Measurements from ENCODE around the gene CBX1. TPM values are rescaled to one million over a fixed set of nuclear protein-coding genes. Genes with fewer than 3 reads are reported as not detected.

CBX1 gene
- total and polyA plus RNA-seq, 10 of the 15 experiments (the other 5 are each of a cell fraction or from before 2014, with no cell fraction given): 11.8 to 99.2 (median 43.5) TPM

GRCh38 chr17:48074322-48075081, 26.8 kb downstream of the CBX1 start (continued):
- TF ChIP-seq, protein P1, sequence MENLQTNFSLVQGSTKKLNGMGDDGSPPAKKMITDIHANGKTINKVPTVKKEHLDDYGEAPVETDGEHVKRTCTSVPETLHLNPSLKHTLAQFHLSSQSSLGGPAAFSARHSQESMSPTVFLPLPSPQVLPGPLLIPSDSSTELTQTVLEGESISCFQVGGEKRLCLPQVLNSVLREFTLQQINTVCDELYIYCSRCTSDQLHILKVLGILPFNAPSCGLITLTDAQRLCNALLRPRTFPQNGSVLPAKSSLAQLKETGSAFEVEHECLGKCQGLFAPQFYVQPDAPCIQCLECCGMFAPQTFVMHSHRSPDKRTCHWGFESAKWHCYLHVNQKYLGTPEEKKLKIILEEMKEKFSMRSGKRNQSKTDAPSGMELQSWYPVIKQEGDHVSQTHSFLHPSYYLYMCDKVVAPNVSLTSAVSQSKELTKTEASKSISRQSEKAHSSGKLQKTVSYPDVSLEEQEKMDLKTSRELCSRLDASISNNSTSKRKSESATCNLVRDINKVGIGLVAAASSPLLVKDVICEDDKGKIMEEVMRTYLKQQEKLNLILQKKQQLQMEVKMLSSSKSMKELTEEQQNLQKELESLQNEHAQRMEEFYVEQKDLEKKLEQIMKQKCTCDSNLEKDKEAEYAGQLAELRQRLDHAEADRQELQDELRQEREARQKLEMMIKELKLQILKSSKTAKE (IDR thresholded peaks at IDR 0.05; ENCODE audit: low read depth, poor library complexity, severe bottlenecking): peak; percentile 24
- TF ChIP-seq, protein P2, sequence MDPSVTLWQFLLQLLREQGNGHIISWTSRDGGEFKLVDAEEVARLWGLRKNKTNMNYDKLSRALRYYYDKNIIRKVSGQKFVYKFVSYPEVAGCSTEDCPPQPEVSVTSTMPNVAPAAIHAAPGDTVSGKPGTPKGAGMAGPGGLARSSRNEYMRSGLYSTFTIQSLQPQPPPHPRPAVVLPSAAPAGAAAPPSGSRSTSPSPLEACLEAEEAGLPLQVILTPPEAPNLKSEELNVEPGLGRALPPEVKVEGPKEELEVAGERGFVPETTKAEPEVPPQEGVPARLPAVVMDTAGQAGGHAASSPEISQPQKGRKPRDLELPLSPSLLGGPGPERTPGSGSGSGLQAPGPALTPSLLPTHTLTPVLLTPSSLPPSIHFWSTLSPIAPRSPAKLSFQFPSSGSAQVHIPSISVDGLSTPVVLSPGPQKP (IDR thresholded peaks at IDR 0.05; ENCODE audit: low read depth, low read length): no peak
- TF ChIP-seq LARP7 (IDR thresholded peaks at IDR 0.05) (no peak), HDAC2 (IDR thresholded peaks at IDR 0.05) (no peak), CEBPB (IDR thresholded peaks at IDR 0.05; ENCODE audit: borderline replicate concordance in 1 of 2, low read depth in 2 of 2, low read length in 2 of 2) (no peak), SPI1 (IDR thresholded peaks at IDR 0.05; ENCODE audit: borderline replicate concordance, insufficient read depth, low read depth, low read length) (no peak), ESRRA (IDR thresholded peaks at IDR 0.05; ENCODE audit: low read length) (no peak), ATF2 (IDR thresholded peaks at IDR 0.05; ENCODE audit: low read length) (no peak), RBBP5 (conservative IDR thresholded peaks at IDR 0.05) (no peak), USF1 (IDR thresholded peaks at IDR 0.05; ENCODE audit: borderline replicate concordance, extremely low read length, insufficient read depth, low read depth, low read length) (no peak), SMAD5 (IDR thresholded peaks at IDR 0.05; ENCODE audit: low read depth) (no peak), SUZ12 (IDR thresholded peaks at IDR 0.05; ENCODE audit: unreplicated experiment) (no peak), NFIC (IDR thresholded peaks at IDR 0.05; ENCODE audit: low read depth, low read length) (no peak), ATF7 (IDR thresholded peaks at IDR 0.05; ENCODE audit: low read depth) (no peak), RAD21 (IDR thresholded peaks at IDR 0.05; ENCODE audit: insufficient read depth, low read depth, low read length) (peak; percentile 86), FOXM1 (IDR thresholded peaks at IDR 0.05; ENCODE audit: low read depth, low read length) (no peak)
- TF ChIP-seq, protein P3, sequence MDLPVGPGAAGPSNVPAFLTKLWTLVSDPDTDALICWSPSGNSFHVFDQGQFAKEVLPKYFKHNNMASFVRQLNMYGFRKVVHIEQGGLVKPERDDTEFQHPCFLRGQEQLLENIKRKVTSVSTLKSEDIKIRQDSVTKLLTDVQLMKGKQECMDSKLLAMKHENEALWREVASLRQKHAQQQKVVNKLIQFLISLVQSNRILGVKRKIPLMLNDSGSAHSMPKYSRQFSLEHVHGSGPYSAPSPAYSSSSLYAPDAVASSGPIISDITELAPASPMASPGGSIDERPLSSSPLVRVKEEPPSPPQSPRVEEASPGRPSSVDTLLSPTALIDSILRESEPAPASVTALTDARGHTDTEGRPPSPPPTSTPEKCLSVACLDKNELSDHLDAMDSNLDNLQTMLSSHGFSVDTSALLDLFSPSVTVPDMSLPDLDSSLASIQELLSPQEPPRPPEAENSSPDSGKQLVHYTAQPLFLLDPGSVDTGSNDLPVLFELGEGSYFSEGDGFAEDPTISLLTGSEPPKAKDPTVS (IDR thresholded peaks at IDR 0.05; ENCODE audit: low read depth, low read length): no peak
- TF ChIP-seq, protein P4, sequence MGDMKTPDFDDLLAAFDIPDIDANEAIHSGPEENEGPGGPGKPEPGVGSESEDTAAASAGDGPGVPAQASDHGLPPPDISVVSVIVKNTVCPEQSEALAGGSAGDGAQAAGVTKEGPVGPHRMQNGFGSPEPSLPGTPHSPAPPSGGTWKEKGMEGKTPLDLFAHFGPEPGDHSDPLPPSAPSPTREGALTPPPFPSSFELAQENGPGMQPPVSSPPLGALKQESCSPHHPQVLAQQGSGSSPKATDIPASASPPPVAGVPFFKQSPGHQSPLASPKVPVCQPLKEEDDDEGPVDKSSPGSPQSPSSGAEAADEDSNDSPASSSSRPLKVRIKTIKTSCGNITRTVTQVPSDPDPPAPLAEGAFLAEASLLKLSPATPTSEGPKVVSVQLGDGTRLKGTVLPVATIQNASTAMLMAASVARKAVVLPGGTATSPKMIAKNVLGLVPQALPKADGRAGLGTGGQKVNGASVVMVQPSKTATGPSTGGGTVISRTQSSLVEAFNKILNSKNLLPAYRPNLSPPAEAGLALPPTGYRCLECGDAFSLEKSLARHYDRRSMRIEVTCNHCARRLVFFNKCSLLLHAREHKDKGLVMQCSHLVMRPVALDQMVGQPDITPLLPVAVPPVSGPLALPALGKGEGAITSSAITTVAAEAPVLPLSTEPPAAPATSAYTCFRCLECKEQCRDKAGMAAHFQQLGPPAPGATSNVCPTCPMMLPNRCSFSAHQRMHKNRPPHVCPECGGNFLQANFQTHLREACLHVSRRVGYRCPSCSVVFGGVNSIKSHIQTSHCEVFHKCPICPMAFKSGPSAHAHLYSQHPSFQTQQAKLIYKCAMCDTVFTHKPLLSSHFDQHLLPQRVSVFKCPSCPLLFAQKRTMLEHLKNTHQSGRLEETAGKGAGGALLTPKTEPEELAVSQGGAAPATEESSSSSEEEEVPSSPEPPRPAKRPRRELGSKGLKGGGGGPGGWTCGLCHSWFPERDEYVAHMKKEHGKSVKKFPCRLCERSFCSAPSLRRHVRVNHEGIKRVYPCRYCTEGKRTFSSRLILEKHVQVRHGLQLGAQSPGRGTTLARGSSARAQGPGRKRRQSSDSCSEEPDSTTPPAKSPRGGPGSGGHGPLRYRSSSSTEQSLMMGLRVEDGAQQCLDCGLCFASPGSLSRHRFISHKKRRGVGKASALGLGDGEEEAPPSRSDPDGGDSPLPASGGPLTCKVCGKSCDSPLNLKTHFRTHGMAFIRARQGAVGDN (IDR thresholded peaks at IDR 0.05): no peak
